IMR-90 (cell line): ENCODE measurements around the gene NEK8. TPM values are rescaled to one million over a fixed set of nuclear protein-coding genes. Genes with fewer than 3 reads are reported as not detected.

Source experiments
- ATAC-seq: fragments of 200-7000 bp; cut with Tn5 transposase; 2 replicates; pipeline ENCODE4 v1.9.1; 2020; ENCODE audit warnings: low read depth, mild to moderate bottlenecking, moderate library complexity
- BruUV-seq: library from RNA; stranded (reverse); fragments of 400-500 nt; replicated peaks from 2 replicates; lab custom pipeline; 2021; lab: Mats Ljungman, UMichigan
- CTCF ChIA-PET: fragments of 300-600 bp; formaldehyde crosslinking; extraction: SDS; loops from one replicate; lab custom pipeline; 2021; ENCODE audit warnings: antibody characterized with exemption; lab: Yijun Ruan, JAX
- POLR2A ChIA-PET: fragments of 300-600 bp; sonication (Branson Sonifier 250); formaldehyde crosslinking; loops from one replicate; lab custom pipeline; 2022; ENCODE audit warnings: antibody characterized with exemption; ENCODE audit not compliant: unreplicated experiment; lab: Charles Lee
- DNase-seq: peaks from one replicate; pipeline ENCODE4 v3.0.0; 2013
- H2AFZ ChIP-seq: replicated peaks from 2 replicates; pipeline ENCODE3; 2013; ENCODE audit warnings: low read length, mild to moderate bottlenecking; ENCODE audit not compliant: poor library complexity
- H2AK5ac ChIP-seq: 2 replicates; pipeline ENCODE4 v1.6.1; 2013; ENCODE audit warnings: low read depth, low read length, inconsistent platforms
- H2AK9ac ChIP-seq: replicated peaks from 2 replicates; pipeline ENCODE3; 2013; ENCODE audit warnings: mild to moderate bottlenecking, low read depth, low read length, moderate library complexity; ENCODE audit not compliant: poor library complexity
- H2BK120ac ChIP-seq: 2 replicates; pipeline ENCODE4 v1.6.1; 2013; ENCODE audit warnings: low read depth, low read length, inconsistent platforms
- H2BK15ac ChIP-seq: 3 replicates; pipeline ENCODE4 v1.6.1; 2013; ENCODE audit warnings: low read depth, low read length, inconsistent platforms
- H2BK20ac ChIP-seq: 2 replicates; pipeline ENCODE4 v1.6.1; 2013; ENCODE audit warnings: low read depth, mild to moderate bottlenecking, inconsistent platforms, low read length, moderate library complexity
- H2BK5ac ChIP-seq: 2 replicates; pipeline ENCODE4 v1.6.1; 2013; ENCODE audit warnings: mild to moderate bottlenecking, low read depth, low read length, inconsistent platforms; ENCODE audit not compliant: poor library complexity, severe bottlenecking
- H3K14ac ChIP-seq: replicated peaks from 2 replicates; pipeline ENCODE4 v1.6.1; 2013; ENCODE audit warnings: low read depth, low read length, inconsistent platforms
- H3K18ac ChIP-seq: 2 replicates; pipeline ENCODE4 v1.6.1; 2013; ENCODE audit warnings: low read depth, low read length, control low read depth
- H3K23ac ChIP-seq: 2 replicates; pipeline ENCODE4 v1.6.1; 2013; ENCODE audit warnings: low read depth, low read length, inconsistent platforms
- H3K27ac ChIP-seq: 2 replicates; pipeline ENCODE4 v1.5.1; 2013; ENCODE audit warnings: mild to moderate bottlenecking, control low read depth, low read length; ENCODE audit not compliant: insufficient read depth
- H3K27me3 ChIP-seq: 2 replicates; pipeline ENCODE4 v1.6.1; 2013; ENCODE audit warnings: low read length; ENCODE audit not compliant: control insufficient read depth, insufficient read depth
- H3K36me3 ChIP-seq: 2 replicates; pipeline ENCODE4 v1.6.1; 2013; ENCODE audit warnings: low read length, mixed read lengths; ENCODE audit not compliant: control insufficient read depth, insufficient read depth
- H3K4ac ChIP-seq: 2 replicates; pipeline ENCODE4 v1.6.1; 2013; ENCODE audit warnings: low read depth, low read length, inconsistent platforms
- H3K4me1 ChIP-seq: 2 replicates; pipeline ENCODE4 v1.6.1; 2013; ENCODE audit warnings: low read length, mixed read lengths; ENCODE audit not compliant: control insufficient read depth, insufficient read depth
- H3K4me2 ChIP-seq: 2 replicates; pipeline ENCODE4 v1.6.1; 2013; ENCODE audit warnings: low read depth, mild to moderate bottlenecking, control low read depth, low read length, moderate library complexity
- H3K4me3 ChIP-seq: 2 replicates; pipeline ENCODE4 v1.5.1; 2013; ENCODE audit warnings: low read depth, mild to moderate bottlenecking, control low read depth, low read length, moderate library complexity; ENCODE audit not compliant: insufficient read depth
- H3K56ac ChIP-seq: 2 replicates; pipeline ENCODE4 v1.6.1; 2013; ENCODE audit warnings: low read length, inconsistent platforms; ENCODE audit not compliant: insufficient read depth; ENCODE audit errors: extremely low read depth
- H3K79me1 ChIP-seq, 2 experiments: 2 replicates each; pipeline ENCODE4 v1.6.1; 2013; ENCODE audit warnings: low read length in 2 of 2, inconsistent platforms in 1 of 2, low read depth in 1 of 2
- H3K9ac ChIP-seq: 2 replicates; pipeline ENCODE4 v1.6.1; 2013; ENCODE audit warnings: low read depth, low read length, control low read depth
- H3K9me1 ChIP-seq: 2 replicates; pipeline ENCODE4 v1.6.1; 2013; ENCODE audit warnings: low read length, inconsistent platforms; ENCODE audit not compliant: insufficient read depth
- H3K9me3 ChIP-seq: 2 replicates; pipeline ENCODE4 v1.6.1; 2013; ENCODE audit warnings: low read length; ENCODE audit not compliant: control insufficient read depth, insufficient read depth
- H4K20me1 ChIP-seq: 2 replicates; pipeline ENCODE4 v1.6.1; 2013; ENCODE audit warnings: low read length, inconsistent platforms; ENCODE audit not compliant: insufficient read depth
- H4K5ac ChIP-seq: 2 replicates; pipeline ENCODE4 v1.6.1; 2013; ENCODE audit warnings: mild to moderate bottlenecking, low read depth, low read length, control low read depth
- H4K8ac ChIP-seq, 2 experiments: 2 replicates each; pipeline ENCODE4 v1.6.1; 2013; ENCODE audit warnings: low read depth in 2 of 2, low read length in 2 of 2, control low read depth in 1 of 2, inconsistent platforms in 1 of 2
- H4K91ac ChIP-seq: 2 replicates; pipeline ENCODE4 v1.6.1; 2013; ENCODE audit warnings: low read depth, low read length, inconsistent platforms; ENCODE audit not compliant: insufficient read depth
- BHLHE40 ChIP-seq: fragments of 150-350 bp; IDR thresholded peaks from 2 replicates; pipeline ENCODE4 v1.6.1; 2016; ENCODE audit warnings: mild to moderate bottlenecking, low read depth, low read length
- CEBPB ChIP-seq: IDR thresholded peaks from 2 replicates; pipeline ENCODE4 v1.6.1; 2012; ENCODE audit warnings: low read depth, low read length, improper control_type of control experiment
- CHD1 ChIP-seq: IDR thresholded peaks from 2 replicates; pipeline ENCODE4 v1.6.1; 2012; ENCODE audit warnings: low read depth, low read length, improper control_type of control experiment
- FOS ChIP-seq: fragments of 150-350 bp; IDR thresholded peaks from 2 replicates; pipeline ENCODE4 v1.6.1; 2016; ENCODE audit warnings: low read depth, low read length
- MAFK ChIP-seq: IDR thresholded peaks from 2 replicates; pipeline ENCODE4 v1.6.1; 2012; ENCODE audit warnings: low read depth, low read length, improper control_type of control experiment
- MAZ ChIP-seq: IDR thresholded peaks from 2 replicates; pipeline ENCODE4 v1.6.1; 2012; ENCODE audit warnings: low read depth, mild to moderate bottlenecking, low read length, improper control_type of control experiment, moderate library complexity, borderline replicate concordance
- MXI1 ChIP-seq: IDR thresholded peaks from 2 replicates; pipeline ENCODE4 v1.6.1; 2012; ENCODE audit warnings: low read depth, mild to moderate bottlenecking, low read length, moderate library complexity, borderline replicate concordance
- POLR2A ChIP-seq: IDR thresholded peaks from 2 replicates; pipeline ENCODE4 v1.6.1; 2012; ENCODE audit warnings: mild to moderate bottlenecking, low read depth, low read length
- RAD21 ChIP-seq: IDR thresholded peaks from 2 replicates; pipeline ENCODE4 v1.6.1; 2012; ENCODE audit warnings: low read length, improper control_type of control experiment
- RCOR1 ChIP-seq: IDR thresholded peaks from 2 replicates; pipeline ENCODE4 v1.6.1; 2012; ENCODE audit warnings: mild to moderate bottlenecking, low read length, improper control_type of control experiment; ENCODE audit not compliant: insufficient replicate concordance
- SMC3 ChIP-seq: fragments of 150-350 bp; IDR thresholded peaks from 2 replicates; pipeline ENCODE4 v1.6.1; 2016; ENCODE audit warnings: low read depth, mild to moderate bottlenecking, antibody characterized with exemption, low read length, moderate library complexity
- WGBS, 2 experiments: methylation state at CpG; one replicate each; pipeline versions ENCODE4 v1.1.5 to v1.1.7; 2013; ENCODE audit warnings: missing lambda C conversion rate in 2 of 2; ENCODE audit not compliant: insufficient read length in 1 of 2; ENCODE audit errors: extremely low coverage in 2 of 2; 5-methylcytosine and 5-hydroxymethylcytosine counted together
- dilution Hi-C: fragments of 300-500 bp; cut with HindIII; formaldehyde crosslinking; loops from one replicate; pipeline ENCODE4 v1.14.3; 2018; ENCODE audit warnings: low sequenced_read_pairs; ENCODE audit not compliant: unreplicated experiment
- in situ Hi-C: fragments of 300-500 bp; cut with MboI; formaldehyde crosslinking; loops from 3 replicates; pipeline ENCODE4 v1.14.3; 2019; ENCODE audit warnings: low sequenced_read_pairs, inconsistent platforms, mixed read lengths
- intact Hi-C: fragments of 100-400 bp; cut with micrococcal nuclease; formaldehyde crosslinking; loops from 2 replicates; pipeline ENCODE4 v1.10.0; 2022
- polyA plus RNA-seq, 3 experiments: library from polyadenylated mRNA; depleted of rRNA; stranded (reverse); fragments of >200 nt; gene quantifications; 2 replicates each; pipeline ENCODE4 v1.2.3, GENCODE V29; 2012; ENCODE audit warnings: low replicate concordance in 1 of 3
- total RNA-seq: library from RNA; depleted of rRNA; stranded (reverse); fragments of >200 nt; gene quantifications from 2 replicates; pipeline ENCODE4 v1.2.3, GENCODE V29; 2012
- TF ChIP-seq, protein P1 (sequence below): conservative IDR thresholded peaks from 2 replicates; pipeline ENCODE4 v1.5.1; 2012; ENCODE audit warnings: mild to moderate bottlenecking, low read depth, low read length, improper control_type of control experiment

Gene NEK8
- total and polyA plus RNA-seq, 2 of the 4 experiments (the other 2 are of a cell fraction), result 4.6 to 5.2 TPM

GRCh38 chr17:28706471-28707338, 21.9 kb upstream of the NEK8 start:
- TF ChIP-seq RAD21 (no peak), POLR2A (no peak), BHLHE40 (no peak), CEBPB (no peak), MAZ (no peak), CHD1 (no peak), RCOR1 (no peak), SMC3 (no peak), MAFK (no peak), FOS (no peak), MXI1 (no peak)
- TF ChIP-seq, protein P1, sequence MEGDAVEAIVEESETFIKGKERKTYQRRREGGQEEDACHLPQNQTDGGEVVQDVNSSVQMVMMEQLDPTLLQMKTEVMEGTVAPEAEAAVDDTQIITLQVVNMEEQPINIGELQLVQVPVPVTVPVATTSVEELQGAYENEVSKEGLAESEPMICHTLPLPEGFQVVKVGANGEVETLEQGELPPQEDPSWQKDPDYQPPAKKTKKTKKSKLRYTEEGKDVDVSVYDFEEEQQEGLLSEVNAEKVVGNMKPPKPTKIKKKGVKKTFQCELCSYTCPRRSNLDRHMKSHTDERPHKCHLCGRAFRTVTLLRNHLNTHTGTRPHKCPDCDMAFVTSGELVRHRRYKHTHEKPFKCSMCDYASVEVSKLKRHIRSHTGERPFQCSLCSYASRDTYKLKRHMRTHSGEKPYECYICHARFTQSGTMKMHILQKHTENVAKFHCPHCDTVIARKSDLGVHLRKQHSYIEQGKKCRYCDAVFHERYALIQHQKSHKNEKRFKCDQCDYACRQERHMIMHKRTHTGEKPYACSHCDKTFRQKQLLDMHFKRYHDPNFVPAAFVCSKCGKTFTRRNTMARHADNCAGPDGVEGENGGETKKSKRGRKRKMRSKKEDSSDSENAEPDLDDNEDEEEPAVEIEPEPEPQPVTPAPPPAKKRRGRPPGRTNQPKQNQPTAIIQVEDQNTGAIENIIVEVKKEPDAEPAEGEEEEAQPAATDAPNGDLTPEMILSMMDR, result no peak
- DNase-seq, result no peak
- ChIA-PET POLR2A (no interaction called here), CTCF (no interaction called here)
- H2BK120ac ChIP-seq, result no peak overlapping the region
- intact Hi-C loops, result no loop called here
- H3K9ac ChIP-seq, result no peak overlapping the region
- no peaks in the 10 kb centered on the region for H3K9me3 ChIP-seq
- in situ Hi-C loops, result no loop called here
- no peak overlapping the region for H2BK20ac ChIP-seq
- dilution Hi-C loops, result no loop called here
- no peak overlapping the region for H4K5ac ChIP-seq
- peaks cover 3% of the 10 kb centered on the region for H3K4me1 ChIP-seq
- BruUV-seq, result no TSS peak
- no peak overlapping the region for H2BK5ac ChIP-seq
- H2AK9ac ChIP-seq, result no peak overlapping the region
- no peak overlapping the region for H3K4me2 ChIP-seq
- H4K8ac ChIP-seq, result no peak overlapping the region
- no peak overlapping the region for H3K23ac ChIP-seq
- WGBS, 2 experiments, result 100% methylated on average over 1 of the region's 7 CpGs; no CpG with 5 or more reads in 1 of the 2 experiments
- H3K18ac ChIP-seq, result no peak overlapping the region
- no peak overlapping the region for H2BK15ac ChIP-seq
- H3K4ac ChIP-seq, result no peak overlapping the region
- no peak overlapping the region for H3K14ac ChIP-seq
- H3K56ac ChIP-seq, result no peak overlapping the region
- H3K4me3 ChIP-seq, result no peak overlapping the region
- H3K36me3 ChIP-seq, result peaks cover 41% of the 10 kb centered on the region
- ATAC-seq, result no peak
- H3K79me1 ChIP-seq, result peaks cover 6 to 12% of the 10 kb centered on the region in 2 experiments; a peak in 3 of 4 replicates
- H3K27me3 ChIP-seq, result no peaks in the 10 kb centered on the region
- no peak overlapping the region for H2AK5ac ChIP-seq
- H2AFZ ChIP-seq, result no peak overlapping the region
- H4K91ac ChIP-seq, result no peak overlapping the region
- peaks cover 8% of the 10 kb centered on the region for H3K9me1 ChIP-seq
- no peaks in the 10 kb centered on the region for H4K20me1 ChIP-seq
- H3K27ac ChIP-seq, result no peak overlapping the region
